Renal cortex interstitium (tissue), 11 donors: Measurements from ENCODE around the gene ARHGAP26. TPM values are rescaled to one million over a fixed set of nuclear protein-coding genes. Genes with fewer than 3 reads are reported as not detected.

Experiments used
- DNase-seq, 11 donors: peaks; one replicate each; pipeline ENCODE4 v3.0.0-alpha.2; 2013; ENCODE audit warnings: low read depth in 9 of 11, low spot score in 4 of 11; ENCODE audit errors: extremely low read depth in 1 of 11
- polyA plus RNA-seq, 3 donors: library from polyadenylated mRNA; unstranded; fragments of 120-200 nt; gene quantifications; one replicate each; pipeline ENCODE4 v1.2.1, GENCODE V29; 2013; ENCODE audit not compliant: insufficient read length in 3 of 3

Gene ARHGAP26
- polyA plus RNA-seq, 3 donors: 10.7 to 13.7 (median 10.9) TPM

DNA sequence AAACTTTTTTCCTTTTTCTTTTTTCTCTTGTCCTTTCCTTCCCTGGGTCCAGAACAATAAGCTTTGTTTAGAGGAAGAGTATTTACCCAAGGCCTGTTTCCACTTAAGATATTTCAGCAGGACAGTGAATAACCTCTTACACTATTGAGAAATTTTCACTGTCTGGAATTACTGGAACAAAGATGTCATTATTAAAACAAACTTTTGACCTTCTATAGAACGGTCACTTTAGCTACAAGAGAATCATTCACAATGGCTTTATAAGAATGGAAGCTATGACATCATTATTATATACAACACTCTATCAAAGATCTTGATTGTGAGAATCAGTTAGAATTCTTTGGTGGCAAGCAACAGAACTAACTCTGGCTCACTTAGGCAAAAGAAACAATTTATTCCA lies 22.0 kb upstream of the ARHGAP26 start:
- DNase-seq: no peak

DNA sequence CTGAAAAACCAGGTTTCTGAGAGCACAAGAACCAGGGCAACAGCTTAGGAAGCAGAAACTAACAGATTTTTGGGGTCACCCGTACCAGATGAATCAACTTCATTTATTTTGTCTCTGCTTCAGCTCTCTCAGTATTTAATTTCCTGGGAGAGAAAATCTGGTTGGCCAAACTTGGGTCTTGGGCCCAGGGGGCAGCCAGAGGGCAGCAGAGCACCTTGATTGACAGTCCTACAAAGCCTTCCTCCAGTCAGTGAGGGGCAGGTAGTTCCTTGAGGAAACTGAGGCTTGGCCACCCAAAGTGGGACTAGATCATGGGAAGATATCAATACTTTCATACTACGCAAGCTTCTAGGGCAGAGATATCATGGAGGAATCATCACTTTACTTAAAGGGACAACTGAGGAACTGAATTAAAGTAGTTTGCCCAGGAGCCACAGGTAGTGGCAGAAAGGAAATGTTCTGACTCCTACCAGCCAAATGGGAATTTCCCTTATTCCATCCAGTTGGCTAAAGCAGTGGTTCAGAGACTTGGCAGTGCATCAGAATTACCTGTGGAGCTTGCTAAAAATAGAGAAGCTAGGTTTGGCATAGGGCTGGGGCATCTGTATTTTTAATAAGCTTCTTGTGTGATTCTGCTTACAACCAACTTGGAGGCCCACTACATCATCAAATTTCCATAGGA lies 21.5 kb upstream of the ARHGAP26 start:
- no peak for DNase-seq

DNA sequence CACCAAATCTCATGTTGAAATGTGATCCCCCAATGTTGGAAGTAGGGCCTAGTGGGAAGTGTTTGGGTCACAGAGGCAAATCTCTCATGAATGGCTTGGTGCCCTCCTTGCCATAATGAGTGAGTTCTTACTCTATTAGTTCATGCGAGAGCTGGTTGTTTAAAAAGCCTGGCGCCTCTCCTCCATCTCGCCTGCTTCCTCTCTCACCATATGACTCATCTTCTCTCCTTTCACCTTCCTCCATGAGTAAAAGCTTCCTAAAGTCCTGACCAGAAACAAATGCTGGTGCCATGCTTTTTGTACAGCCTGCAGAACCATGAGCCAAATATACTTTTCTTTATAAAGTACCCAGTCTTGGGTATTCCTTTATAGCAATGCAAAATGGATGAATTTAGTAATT lies 20.9 kb upstream of the ARHGAP26 start:
- DNase-seq: no peak

DNA sequence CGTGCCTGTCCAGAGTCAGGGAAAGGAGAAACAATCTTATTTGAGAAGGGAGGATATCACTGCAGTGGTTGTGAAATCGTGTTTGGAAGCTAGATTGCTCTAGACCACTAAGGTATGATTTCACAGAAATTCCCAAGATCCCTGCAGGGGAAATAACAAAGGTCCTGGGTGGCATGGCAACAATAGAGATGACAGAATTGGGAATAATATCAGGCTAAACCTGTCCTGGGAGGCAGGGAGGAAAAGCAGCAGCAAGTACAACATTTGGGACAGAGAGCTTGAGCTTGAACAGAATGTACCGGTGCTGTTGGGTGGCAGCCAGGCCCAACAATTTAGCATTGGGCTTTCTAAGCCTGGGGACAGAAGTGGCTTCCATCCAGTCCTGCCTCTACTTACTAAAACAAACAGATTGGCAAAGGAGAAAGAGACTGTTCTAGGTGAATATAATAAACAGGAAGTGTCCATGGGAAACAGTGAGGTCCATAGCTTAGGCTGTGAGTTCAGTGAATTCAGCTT lies 17.0 kb upstream of the ARHGAP26 start:
- DNase-seq: no peak

DNA sequence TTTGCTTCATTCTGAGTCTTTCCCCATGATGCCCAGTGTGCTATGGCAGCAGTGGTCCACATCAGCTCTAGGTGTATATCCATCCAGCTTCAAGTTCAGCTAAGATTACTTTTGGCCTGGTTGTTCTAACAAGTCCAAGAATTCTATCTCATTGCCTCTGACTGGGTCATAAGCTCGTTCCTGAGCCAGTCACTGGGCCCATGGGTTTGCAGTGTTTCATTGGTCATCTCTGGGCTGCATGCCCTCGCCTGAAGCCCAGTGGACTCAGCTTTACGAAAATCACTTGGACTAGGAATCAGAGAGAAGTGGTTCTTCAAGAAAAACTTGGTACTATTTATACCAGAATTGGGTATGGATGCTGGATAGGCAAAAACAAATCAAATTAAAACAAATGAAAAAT lies 16.1 kb upstream of the ARHGAP26 start:
- DNase-seq: no peak

DNA sequence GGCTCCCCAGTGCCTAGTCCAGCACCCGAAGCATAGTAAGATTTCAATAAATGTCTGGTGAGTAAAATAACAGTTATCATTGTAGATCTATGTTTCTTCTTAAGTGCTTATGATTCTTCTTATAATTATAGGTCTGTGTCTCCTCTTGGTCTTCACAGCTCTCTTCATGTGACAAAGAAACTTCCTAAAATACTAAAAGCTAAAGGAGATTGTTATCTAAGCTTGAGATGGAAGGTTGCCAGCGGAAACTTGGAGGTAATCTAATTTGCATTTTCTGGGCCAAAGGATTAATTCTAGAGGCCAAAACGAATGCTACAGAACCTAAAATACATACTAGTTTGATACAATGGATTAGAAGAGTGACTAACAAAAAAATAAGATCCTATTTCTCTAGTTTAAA lies 13.6 kb upstream of the ARHGAP26 start:
- no peak for DNase-seq

DNA sequence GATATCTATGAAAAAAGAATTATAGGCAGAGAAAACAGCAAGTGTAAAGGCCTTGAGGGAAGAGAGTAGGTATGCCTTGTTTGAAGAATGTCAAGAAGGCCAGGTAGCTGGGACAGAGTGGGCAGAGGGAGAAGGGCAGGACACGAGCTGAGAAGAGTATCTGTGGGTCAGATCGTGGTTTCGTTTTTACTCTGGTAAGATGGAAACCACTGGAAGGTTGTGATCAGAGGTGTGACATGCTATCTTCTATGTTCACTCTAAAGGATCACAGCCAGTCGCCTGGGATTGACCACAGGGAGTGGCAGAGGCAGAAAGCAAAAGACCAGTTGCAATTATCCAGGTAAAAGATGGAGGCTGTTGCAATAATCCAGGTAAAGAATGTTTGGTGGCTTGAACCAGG lies 12.6 kb upstream of the ARHGAP26 start:
- DNase-seq: no peak

DNA sequence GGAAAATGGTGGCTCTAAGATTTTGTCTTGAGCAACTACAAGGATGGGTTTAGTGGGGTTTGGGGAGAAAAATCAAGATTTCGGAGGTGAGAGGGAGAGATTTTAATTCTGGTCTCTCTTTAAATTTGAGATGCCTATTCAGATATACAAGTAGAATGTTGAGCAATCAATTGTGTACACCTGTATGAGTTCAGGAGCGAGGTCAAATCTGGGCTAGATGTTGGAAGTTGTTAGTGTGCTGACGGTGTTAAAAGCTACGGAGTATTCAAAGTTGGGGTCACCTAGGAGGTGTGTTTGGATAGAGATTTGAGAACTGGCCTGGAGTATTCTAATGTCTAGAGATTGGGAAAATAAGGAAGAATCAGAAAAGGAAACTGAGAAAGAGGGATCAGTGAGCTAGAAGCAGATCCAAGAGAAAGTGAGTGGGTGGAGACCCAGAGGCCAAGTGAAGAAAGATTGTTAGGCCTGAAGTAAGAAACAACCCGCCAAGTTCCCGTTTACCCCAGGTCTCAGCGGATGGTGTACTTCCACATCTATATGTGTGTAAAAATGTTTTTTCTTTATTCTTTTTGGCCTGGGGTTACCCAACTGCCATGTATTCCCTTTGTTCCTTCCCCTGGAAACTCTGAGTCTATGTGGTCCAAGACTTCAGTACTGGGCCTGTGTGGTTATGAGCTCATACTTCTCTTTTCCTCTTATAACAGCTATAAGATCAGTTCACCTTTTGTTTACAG lies 11.9 kb upstream of the ARHGAP26 start:
- no peak for DNase-seq

DNA sequence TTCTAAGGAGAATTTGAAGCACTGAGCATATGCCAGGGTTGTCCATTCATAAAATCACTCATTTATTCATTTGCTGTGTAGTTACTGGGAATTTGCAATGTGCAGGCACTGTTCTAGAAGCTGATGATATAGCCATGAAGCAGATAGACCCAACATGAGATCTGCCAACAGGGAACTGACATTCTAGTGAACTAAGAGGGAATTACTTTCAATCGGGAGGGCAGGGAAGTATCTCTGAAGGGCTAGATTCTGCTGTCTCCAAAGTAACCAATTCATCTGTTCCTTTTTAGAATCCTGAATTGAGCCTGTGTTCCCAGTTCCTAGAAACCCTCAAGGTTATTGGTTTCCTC lies 11.4 kb upstream of the ARHGAP26 start:
- DNase-seq: no peak

DNA sequence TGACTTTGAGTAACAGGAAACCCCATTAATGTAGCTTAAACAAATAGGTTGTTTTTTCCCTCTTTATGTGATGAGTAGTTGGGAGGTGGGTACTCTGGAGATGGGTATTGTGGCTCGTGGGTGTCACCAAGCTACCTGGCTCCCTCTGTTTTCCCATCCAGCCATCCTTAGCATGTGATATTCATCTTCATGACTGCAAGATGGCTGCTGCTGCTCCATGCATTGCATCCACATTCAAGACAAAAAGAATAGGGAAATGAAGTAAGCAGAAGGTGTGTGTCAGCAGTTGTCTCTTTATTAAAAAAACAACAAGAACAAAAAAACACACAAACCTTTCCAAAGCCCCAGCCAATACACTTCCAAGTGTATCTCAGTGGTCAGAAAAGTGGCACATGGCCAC lies 6.5 kb upstream of the ARHGAP26 start:
- no peak for DNase-seq

DNA sequence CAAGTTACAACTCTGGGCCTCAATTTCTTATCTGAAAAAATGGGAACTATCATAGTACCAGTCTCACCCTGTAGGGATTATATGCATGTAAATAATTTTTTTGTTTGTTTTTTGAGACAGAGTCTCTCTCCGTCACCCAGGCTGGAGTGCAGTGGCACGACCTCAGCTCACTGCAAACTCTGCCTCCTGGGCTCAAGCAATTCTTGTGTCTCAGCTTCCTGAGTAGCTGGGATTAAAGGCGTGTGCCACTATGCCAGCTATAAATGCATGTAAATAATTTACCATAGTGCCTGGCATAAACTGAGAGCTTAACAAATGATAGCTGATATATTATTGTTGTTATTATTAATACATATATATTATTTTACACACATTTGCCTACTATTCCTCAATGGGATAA lies 3.0 kb upstream of the ARHGAP26 start:
- DNase-seq: no peak

DNA sequence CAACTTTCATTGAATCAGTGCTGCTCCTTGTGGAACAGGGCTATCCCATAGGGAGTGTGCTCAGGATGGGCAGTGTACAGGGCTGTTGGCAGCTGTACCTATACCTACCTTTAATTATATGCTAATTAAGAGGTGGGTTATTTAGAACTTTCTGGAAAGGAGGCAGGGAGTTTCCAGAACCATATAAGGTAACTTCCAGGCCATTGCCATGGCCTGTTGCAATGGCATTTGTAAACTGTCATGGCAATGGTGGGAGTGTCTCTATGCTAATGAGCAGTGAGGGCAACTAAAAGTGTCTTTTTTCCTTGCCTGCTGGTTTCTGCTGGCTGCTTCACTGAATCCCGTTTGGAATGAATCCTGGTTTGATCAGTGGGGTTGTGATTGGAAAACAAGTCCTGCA lies 2.3 kb upstream of the ARHGAP26 start:
- DNase-seq: no peak

DNA sequence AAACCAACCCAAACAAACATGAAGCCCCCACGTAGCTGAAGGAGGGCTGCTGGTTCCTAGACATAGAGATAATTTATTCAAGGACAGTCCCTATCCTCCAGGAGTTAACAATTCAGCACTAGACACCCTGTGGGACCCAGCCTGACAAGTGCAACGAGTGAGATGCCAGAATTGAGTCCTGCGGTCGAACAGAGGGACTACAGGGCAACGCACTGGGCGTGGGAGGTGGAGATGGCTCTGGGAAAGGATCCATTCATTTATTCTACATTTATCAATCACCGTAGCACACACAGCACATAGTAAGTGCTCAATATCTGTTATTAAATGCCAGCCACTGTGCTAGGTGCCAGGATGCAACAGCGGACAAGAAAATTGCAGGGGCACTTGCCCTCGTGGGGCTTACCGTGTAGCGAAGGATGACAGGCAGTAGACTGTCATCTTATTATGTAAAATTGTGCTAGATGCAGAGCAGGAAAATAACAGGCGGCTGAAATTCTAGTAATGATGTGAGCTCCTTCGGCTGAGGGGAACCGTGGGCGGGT lies 855 bp upstream of the ARHGAP26 start:
- no peak for DNase-seq

DNA sequence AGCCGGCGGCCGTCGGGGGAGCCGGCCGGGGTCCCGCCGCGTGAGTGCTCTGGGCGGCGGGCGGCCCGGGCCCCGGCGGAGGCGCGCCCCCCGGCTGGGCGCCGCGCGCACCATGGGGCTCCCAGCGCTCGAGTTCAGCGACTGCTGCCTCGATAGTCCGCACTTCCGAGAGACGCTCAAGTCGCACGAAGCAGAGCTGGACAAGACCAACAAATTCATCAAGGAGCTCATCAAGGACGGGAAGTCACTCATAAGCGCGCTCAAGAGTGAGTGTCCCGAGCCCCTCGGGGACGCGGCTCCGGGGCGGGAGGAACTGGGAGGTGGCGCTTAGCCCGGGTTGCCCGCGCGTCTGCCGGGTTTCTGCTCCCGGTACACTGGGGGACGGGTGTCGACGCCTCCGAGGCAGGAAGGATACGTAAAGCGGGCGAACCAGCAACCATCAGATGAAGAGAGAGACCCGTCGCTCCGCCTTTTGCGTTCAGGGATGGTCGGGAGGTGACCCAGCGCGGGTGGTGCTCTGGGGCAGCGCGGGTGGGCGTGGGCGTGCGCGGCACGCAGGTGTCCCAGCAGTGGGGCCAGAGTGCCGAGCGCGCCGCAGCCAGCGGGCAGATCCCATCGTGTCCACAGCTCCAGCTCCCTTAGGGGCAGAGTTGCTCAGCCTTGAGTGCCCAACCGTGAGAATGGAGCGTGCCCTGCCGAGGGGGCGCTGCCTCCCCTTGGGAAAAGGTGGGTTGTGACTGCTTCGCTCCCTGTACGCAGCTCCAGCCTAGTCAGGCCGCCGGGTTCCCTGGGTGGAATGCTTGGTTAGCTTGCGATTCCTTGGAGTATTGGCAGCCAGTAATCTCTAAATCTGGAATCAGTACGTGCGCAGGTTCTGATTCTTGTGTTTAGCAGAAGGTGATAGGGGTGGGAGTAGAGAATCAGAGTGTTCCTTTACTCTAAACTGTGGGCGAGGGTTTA lies 753 bp downstream of the ARHGAP26 start:
- peak in 8 of 11 donors; percentile 38 to 63 (median 48) for DNase-seq

DNA sequence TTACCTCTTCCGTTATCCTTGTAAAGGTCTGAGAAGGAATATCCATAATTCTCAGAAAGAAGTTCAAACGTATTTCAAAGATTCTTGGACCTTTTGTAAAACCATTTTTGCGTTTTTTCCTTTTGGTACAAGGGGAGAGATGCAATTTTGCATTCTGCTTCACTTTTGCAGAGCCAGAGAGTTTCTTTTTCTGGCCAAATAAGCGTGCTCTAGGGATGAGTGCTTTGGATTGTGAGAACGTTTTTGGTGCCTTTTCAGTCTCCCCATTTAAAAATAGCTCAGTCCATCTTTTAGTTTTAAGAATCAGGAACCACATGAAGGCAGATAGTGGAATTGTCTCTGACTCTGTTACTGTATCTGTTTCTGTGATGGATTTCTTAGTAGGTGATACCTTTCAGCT lies 1.5 kb downstream of the ARHGAP26 start:
- no peak for DNase-seq

DNA sequence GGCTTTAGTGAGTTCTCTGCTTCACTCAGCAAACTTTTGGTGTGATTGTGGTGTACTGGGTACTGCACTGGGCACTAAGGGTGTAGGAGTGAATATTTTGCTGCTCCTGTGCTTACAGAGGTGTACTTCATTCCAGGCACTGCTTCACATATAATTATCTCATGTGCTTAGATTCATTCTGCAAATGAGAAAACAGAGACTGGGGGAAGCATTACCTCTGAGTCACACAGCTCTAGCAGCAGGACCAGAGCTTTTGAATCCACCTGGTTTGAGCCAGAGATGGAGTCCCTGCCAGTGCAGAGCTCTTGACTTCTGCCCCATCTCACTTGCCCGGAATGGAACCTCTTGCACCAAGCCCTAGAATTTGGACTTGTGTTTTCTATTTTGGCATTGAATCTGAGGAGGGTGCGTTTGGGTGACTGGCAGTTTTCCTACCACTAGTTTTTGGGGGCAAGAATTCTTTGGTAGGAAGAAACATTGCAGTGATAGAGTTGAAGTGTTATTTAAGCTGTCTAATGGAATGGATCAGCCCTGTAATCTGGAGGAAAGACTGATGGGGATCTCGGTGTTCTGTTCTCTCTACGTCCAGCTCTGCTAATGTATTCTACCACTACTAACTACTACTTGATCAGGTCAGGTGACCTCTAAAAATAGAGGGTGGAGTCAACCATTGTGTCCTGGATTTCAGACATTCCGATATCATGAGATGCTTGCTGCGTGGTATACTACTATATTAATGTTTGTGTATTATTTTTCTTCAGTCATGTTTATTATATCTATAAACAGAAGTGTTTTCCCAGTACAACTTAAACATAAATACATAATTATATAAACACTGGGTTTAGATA lies 2.5 kb downstream of the ARHGAP26 start:
- no peak for DNase-seq

DNA sequence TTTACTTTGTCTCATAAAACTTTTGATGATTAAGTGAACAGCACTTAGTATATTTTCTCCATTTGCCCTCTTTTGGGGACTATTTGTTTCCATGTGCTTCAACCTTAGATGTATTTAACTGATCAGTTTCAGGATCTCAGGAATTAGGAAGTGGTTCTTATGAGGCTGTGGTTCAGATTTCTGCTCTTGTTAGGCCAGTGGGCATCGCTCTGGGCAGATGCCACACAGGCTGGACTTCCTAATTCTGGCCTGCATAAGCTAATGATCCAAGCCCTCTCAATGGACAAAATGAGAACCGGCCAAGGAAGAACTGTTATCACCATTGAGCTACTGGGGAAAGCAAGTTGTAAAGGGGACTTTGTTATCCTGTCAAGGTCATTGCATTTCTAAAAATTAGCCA lies 6.9 kb downstream of the ARHGAP26 start:
- DNase-seq: no peak

DNA sequence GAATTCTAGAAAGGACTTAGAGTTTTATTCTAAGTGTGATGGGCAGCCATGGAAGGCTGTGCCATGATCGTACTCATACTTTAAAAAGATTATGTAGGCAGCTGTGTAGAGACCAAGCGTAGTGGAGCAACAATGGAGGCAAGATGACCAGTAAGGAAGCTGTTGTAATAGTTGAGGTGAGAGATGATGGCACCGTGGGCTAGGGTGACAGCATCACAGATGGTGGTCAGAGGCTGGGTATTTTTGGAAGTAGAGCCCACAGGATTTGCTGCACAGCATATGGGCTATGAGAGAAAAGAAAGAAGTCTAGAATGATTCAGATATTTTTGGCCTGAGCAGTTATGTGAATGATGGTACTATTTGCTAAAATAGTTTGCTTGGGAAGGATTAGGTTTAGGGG lies 7.7 kb downstream of the ARHGAP26 start:
- no peak for DNase-seq
